ENCODE results near the gene ALDH3B1.

The ALDH3B1 gene

DNA sequence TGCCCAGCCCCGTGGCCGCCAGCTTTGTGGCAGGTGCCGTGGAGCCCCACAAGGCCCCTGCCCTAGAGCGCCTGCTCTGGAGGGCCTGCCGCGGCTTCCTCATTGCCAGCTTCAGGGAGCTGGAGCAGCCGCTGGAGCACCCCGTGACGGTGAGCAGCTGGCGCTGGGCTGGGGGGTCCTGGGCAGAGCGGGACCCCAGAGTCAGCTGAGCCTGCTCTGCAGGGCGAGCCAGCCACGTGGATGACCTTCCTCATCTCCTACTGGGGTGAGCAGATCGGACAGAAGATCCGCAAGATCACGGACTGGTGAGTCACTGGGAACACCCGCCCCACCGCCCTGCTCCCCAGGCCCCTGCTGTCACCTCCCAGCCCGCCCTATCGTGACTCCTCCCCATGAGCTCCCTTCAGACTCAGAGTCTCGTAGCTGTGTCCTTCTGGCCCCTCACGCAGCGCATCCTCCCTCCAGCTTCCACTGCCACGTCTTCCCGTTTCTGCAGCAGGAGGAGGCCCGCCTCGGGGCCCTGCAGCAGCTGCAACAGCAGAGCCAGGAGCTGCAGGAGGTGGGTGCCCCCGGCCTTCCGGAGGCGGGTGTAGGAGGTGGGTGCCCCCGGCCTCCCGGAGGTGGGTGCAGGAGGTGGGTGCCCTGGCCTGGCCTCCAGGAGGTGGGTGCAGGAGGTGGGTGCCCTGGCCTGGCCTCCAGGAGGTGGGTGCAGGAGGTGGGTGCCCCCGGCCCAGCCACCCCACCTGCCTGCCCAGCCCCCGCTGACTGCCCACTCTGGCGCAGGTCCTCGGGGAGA, 33.4 kb downstream of the ALDH3B1 start:
- peak in 1 of 2 experiments; percentile 10 for DNase-seq (ENCODE audit: low read depth in 2 of 2)

- DNase-seq (ENCODE audit: low read depth in 2 of 2), result no peak
These were observed 34.2 kb downstream of the ALDH3B1 start for GRCh38 chr11:68044145-68044813.

DNA sequence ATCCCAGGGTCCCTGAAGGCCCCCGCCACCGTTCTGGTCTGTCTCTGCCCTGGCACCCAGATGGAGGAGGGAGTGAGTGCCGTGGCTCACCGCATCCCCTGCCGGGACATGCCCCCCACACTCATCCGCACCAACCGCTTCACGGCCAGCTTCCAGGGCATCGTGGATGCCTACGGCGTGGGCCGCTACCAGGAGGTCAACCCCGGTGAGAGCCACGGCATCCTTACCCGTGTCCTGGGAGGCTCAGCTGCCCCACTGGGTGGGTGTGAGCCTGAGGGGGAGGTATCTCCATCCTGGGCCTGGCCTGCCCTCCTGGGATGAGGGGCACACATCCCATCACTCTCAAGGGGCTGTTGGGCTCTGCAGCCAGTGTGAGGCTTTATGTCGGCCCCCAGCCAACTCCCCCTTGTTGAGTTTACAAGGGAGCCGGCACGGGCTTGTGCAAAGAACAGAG, 34.8 kb downstream of the ALDH3B1 start:
- DNase-seq (ENCODE audit: low read depth in 2 of 2), result no peak

DNA sequence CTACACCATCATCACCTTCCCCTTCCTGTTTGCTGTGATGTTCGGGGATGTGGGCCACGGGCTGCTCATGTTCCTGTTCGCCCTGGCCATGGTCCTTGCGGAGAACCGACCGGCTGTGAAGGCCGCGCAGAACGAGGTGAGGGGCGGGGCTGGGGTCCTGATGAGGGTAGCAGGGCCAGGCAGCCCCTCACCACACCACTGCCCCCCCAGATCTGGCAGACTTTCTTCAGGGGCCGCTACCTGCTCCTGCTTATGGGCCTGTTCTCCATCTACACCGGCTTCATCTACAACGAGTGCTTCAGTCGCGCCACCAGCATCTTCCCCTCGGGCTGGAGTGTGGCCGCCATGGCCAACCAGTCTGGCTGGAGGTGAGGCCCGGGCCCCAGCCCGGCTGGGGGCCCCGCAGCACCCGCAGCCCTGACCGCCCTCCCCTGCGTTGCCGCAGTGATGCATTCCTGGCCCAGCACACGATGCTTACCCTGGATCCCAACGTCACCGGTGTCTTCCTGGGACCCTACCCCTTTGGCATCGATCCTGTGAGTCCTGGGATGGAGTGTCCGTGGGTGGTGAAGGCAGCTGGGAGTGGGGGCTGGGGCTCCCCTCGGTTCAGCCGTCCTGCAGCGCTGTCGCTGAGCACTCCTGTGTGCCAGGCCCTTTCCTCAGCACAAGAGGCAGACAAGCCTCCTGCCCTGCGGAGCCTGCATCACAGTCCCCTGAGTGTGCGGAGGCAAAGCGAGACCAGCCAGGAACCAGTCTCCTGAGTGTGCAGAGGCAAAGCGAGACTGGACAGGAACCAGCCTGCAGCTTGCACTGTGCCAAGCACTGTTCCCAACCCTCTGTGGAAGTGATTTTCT, 37.5 kb downstream of the ALDH3B1 start:
- no peak for DNase-seq (ENCODE audit: low read depth in 2 of 2)

DNA sequence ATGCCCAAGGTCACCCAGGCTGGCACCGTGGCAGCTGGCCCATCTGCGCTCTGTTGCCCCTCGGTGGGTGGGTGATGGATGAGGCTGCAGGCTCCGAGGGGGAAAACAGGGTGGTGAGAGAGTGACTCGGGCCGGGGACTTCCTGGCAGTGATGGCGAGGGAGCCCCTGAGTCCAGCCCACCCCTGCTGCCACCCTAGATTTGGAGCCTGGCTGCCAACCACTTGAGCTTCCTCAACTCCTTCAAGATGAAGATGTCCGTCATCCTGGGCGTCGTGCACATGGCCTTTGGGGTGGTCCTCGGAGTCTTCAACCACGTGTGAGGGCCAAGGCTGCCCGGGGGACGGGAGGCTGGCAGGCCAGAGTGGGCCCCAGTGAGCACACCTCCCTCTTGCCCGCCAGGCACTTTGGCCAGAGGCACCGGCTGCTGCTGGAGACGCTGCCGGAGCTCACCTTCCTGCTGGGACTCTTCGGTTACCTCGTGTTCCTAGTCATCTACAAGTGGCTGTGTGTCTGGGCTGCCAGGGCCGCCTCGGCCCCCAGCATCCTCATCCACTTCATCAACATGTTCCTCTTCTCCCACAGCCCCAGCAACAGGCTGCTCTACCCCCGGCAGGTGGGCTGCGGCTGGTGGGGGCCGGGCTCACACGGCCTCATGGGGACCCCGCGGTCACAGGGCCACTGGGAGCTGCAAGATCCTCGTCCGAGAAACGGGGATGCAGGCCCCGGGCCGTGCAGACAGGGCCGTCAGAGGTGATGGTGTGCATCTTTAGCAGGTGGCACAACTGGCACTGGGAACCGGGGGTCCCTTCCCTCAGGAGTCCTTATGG, 38.8 kb downstream of the ALDH3B1 start:
- DNase-seq (ENCODE audit: low read depth in 2 of 2), result no peak

GRCh38 chr11:68049509-68050370, 39.6 kb downstream of the ALDH3B1 start:
- DNase-seq (ENCODE audit: low read depth in 2 of 2), result no peak

GRCh38 chr11:68050371-68050841, 40.3 kb downstream of the ALDH3B1 start:
- no peak for DNase-seq (ENCODE audit: low read depth in 2 of 2)

GRCh38 chr11:68051191-68052136, 41.3 kb downstream of the ALDH3B1 start:
- no peak for DNase-seq (ENCODE audit: low read depth in 2 of 2)

DNA sequence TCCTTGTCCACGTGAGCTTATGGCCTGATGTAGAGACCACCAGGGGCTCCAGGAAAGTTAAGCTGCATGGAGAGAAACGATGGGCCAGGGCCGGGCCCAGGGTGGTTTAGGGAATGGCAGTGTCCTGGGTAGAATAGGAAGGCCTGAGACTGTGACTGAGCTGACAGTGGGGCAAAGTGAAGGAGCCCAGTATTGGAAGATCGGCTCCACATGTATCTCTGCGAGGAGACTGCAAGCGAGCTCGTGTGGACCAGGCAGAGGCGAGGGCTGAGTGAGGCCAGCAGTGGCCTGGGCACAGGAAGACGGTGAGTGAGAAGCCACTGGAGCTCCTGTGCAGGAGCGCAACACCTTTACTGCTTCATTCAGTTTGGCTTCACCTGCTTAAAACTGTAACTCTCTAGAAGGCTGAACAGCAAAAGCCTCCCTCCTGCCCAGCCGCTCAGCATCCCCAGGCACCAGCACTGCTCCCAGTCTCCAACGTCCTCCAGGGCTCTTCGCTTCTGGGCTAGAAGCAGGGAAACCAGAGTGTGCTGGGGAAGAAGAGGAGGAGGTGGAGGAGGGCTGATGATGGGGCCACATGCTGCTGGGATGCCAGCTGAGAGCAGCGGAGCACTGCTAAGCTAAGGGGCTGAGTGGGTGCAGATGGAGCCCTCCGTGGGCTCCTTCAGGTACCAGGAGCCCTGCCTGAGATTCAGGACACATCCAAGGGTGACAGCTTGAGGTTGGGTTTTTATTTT, 42.2 kb downstream of the ALDH3B1 start:
- DNase-seq (ENCODE audit: low read depth in 2 of 2), result no peak

- no peak for DNase-seq (ENCODE audit: low read depth in 2 of 2)
These were observed 43.0 kb downstream of the ALDH3B1 start for GRCh38 chr11:68053117-68053516.

- no peak for DNase-seq (ENCODE audit: low read depth in 2 of 2)
These were observed 44.1 kb downstream of the ALDH3B1 start for GRCh38 chr11:68053981-68054812.

GRCh38 chr11:68056317-68057285, 46.5 kb downstream of the ALDH3B1 start:
- DNase-seq (ENCODE audit: low read depth in 2 of 2), result no peak

DNA sequence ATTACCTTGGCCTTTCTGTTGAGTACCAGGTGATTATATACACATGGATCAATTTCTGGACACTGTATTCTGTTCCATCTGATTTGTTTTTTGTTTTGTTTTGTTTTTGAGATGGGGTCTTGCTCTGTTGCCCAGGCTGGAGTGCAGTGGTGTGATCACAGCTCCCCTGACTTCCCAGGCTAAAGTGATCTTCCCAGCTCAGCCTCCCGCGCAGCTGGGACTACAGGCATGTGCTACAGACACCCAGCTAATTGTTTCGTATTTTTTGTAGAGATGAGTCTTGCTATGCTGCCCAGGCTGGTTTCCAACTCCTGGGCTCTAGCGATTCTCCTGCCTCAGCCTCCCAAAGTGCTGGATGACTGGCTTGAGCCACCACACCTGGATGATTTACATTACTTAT, 47.7 kb downstream of the ALDH3B1 start:
- no peak for DNase-seq (ENCODE audit: low read depth in 2 of 2)

- DNase-seq (ENCODE audit: low read depth in 2 of 2), result no peak
These were observed 51.4 kb downstream of the ALDH3B1 start for GRCh38 chr11:68061508-68061907.

DNA sequence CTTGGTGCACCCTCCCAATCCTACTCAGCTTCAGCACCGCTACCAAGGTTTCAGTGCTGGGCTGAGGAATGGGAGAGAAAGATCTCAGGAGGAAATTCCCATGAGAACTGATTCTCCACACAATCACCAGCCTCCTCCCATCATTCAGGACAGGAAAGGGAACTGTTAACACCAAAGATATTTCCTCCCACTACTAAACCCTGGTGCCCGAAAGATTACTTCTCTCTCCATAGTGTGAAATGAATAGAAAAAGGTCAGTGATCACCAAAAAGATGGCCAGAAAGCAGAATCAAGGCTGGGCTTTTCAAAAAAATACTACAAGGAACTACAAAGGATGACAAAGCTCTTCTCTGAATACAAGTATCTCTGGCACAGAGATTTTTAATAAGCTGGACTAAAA, 54.8 kb downstream of the ALDH3B1 start:
- DNase-seq (ENCODE audit: low read depth in 2 of 2), result no peak

- no peak for DNase-seq (ENCODE audit: low read depth in 2 of 2)
These were observed 55.7 kb downstream of the ALDH3B1 start for GRCh38 chr11:68065841-68066240.

All from fibroblast of skin of left biceps (primary cell).